Uterus (tissue), 4 donors: ENCODE data around the gene AVPR2. TPM values are rescaled to one million over a fixed set of nuclear protein-coding genes. Genes with fewer than 3 reads are reported as not detected.

Experiments
- DNase-seq, 2 donors: peaks; one replicate each; pipeline ENCODE4 v3.0.0-alpha.2; 2019 to 2020
- H3K27ac ChIP-seq, 2 donors: fragments of 200-600 bp; sonication (generic); 1 replicate in 1 of 2; 2 replicates in 1 of 2; pipeline ENCODE4 v1.5.1; 2016 to 2018
- H3K27me3 ChIP-seq, 2 donors: fragments of 200-600 bp; sonication (generic); one replicate each; pipeline ENCODE4 v1.5.1; 2018 to 2019; ENCODE audit warnings: control low read depth in 1 of 2
- H3K36me3 ChIP-seq, 2 donors: fragments of 200-600 bp; sonication (generic); one replicate each; pipeline ENCODE4 v1.5.1; 2019; ENCODE audit warnings: control low read depth in 1 of 2
- H3K4me1 ChIP-seq, 2 donors: fragments of 200-600 bp; sonication (generic); one replicate each; pipeline ENCODE4 v1.5.1; 2018 to 2019; ENCODE audit warnings: control low read depth in 1 of 2
- H3K4me3 ChIP-seq, 2 donors: fragments of 200-600 bp; sonication (generic); 1 replicate in 1 of 2; 2 replicates in 1 of 2; pipeline ENCODE4 v1.5.1; 2018 to 2019; ENCODE audit warnings: mild to moderate bottlenecking in 1 of 2
- H3K9me3 ChIP-seq, 2 donors: fragments of 200-600 bp; sonication (generic); one replicate each; pipeline ENCODE4 v1.5.1; 2019; ENCODE audit warnings: control low read depth in 1 of 2
- CTCF ChIP-seq, 4 experiments: fragments of 200-600 bp in 2 of 4; fragments of 450-650 bp in 2 of 4; sonication (generic) in 2 of 4; IDR thresholded peaks; one replicate each; pipeline ENCODE4 v1.5.1; 2016 to 2019; ENCODE audit warnings: antibody characterized with exemption in 4 of 4, mild to moderate bottlenecking in 2 of 4, moderate library complexity in 1 of 4
- POLR2A ChIP-seq, 2 donors: fragments of 450-650 bp; IDR thresholded peaks; one replicate each; pipeline ENCODE4 v1.6.1; 2016; ENCODE audit warnings: antibody characterized with exemption in 2 of 2, mild to moderate bottlenecking in 1 of 2, moderate library complexity in 1 of 2
- intact Hi-C: fragments of 100-400 bp; cut with DNase I; formaldehyde crosslinking; loops from one replicate; pipeline ENCODE4 v1.15.1; 2023; ENCODE audit warnings: low total_unique reads
- total RNA-seq, 4 donors: library from RNA; depleted of rRNA in 3 of 4; stranded (reverse); fragments of >200 nt in 3 of 4; gene quantifications; one replicate each; pipeline versions ENCODE4 v1.1.0 to v1.2.4, GENCODE V29; 2014 to 2023
- donor health status: DM: yes; HTN: yes; CAD: no.

Gene AVPR2
- total RNA-seq, 4 donors from 2014 or later: 0.35 to 5.2 (median 4.4) TPM; not detected in 1

- H3K4me3 ChIP-seq: no peak overlapping the region
- H3K9me3 ChIP-seq: no peaks in the 10 kb centered on the region
- intact Hi-C loops: no loop called here
- H3K4me1 ChIP-seq: no peaks in the 10 kb centered on the region
- no peak for DNase-seq
- no peaks in the 10 kb centered on the region for H3K27me3 ChIP-seq
- H3K27ac ChIP-seq: no peak overlapping the region
- TF ChIP-seq POLR2A (IDR thresholded peaks at IDR 0.05): no peak
- TF ChIP-seq CTCF (IDR thresholded peaks at IDR 0.05): no peak
- H3K36me3 ChIP-seq: no peaks in the 10 kb centered on the region
Measured at GRCh38 chrX:153909024-153909979, 4.8 kb downstream of the AVPR2 start.

- no peak for TF ChIP-seq CTCF (IDR thresholded peaks at IDR 0.05)
- TF ChIP-seq POLR2A (IDR thresholded peaks at IDR 0.05): no peak
- no peaks in the 10 kb centered on the region for H3K27me3 ChIP-seq
- no peaks in the 10 kb centered on the region for H3K4me1 ChIP-seq
- no peaks in the 10 kb centered on the region for H3K9me3 ChIP-seq
- DNase-seq: no peak
- H3K36me3 ChIP-seq: no peaks in the 10 kb centered on the region
- intact Hi-C loops: no loop called here
- H3K4me3 ChIP-seq: no peak overlapping the region
- H3K27ac ChIP-seq: no peak overlapping the region
Measured at GRCh38 chrX:153909980-153910360, 5.5 kb downstream of the AVPR2 start.

- H3K4me1 ChIP-seq: no peaks in the 10 kb centered on the region
- DNase-seq: no peak
- H3K27me3 ChIP-seq: no peaks in the 10 kb centered on the region
- intact Hi-C loops: no loop called here
- H3K36me3 ChIP-seq: no peaks in the 10 kb centered on the region
- no peaks in the 10 kb centered on the region for H3K9me3 ChIP-seq
- no peak overlapping the region for H3K4me3 ChIP-seq
- TF ChIP-seq POLR2A (IDR thresholded peaks at IDR 0.05) (no peak), CTCF (IDR thresholded peaks at IDR 0.05) (no peak)
- no peak overlapping the region for H3K27ac ChIP-seq
Measured at GRCh38 chrX:153910446-153910845, 6.0 kb downstream of the AVPR2 start.

- intact Hi-C loops: no loop called here
- no peaks in the 10 kb centered on the region for H3K4me1 ChIP-seq
- H3K4me3 ChIP-seq: no peak overlapping the region
- TF ChIP-seq CTCF (IDR thresholded peaks at IDR 0.05) (no peak), POLR2A (IDR thresholded peaks at IDR 0.05) (no peak)
- no peak overlapping the region for H3K27ac ChIP-seq
- DNase-seq: no peak
- H3K27me3 ChIP-seq: no peaks in the 10 kb centered on the region
- no peaks in the 10 kb centered on the region for H3K9me3 ChIP-seq
- no peaks in the 10 kb centered on the region for H3K36me3 ChIP-seq
Measured at GRCh38 chrX:153911798-153912197, 7.3 kb downstream of the AVPR2 start.

GRCh38 chrX:153913211-153913610 lies 8.7 kb downstream of the AVPR2 start:
- Histone ChIP-seq H3K4me3 (no peak overlapping the region), H3K36me3 (no peaks in the 10 kb centered on the region), H3K27ac (no peak overlapping the region), H3K4me1 (no peaks in the 10 kb centered on the region), H3K27me3 (no peaks in the 10 kb centered on the region), H3K9me3 (no peaks in the 10 kb centered on the region)
- intact Hi-C loops: no loop called here
- DNase-seq: no peak
- TF ChIP-seq CTCF (IDR thresholded peaks at IDR 0.05) (no peak), POLR2A (IDR thresholded peaks at IDR 0.05) (no peak)
